ENCODE results near the gene NAA25.
"Not testable (repeated sequence)": the region's sequence is repeated elsewhere in the genome, so short reads cannot be mapped to it uniquely, and the experiment has no call there.

The NAA25 gene

DNA sequence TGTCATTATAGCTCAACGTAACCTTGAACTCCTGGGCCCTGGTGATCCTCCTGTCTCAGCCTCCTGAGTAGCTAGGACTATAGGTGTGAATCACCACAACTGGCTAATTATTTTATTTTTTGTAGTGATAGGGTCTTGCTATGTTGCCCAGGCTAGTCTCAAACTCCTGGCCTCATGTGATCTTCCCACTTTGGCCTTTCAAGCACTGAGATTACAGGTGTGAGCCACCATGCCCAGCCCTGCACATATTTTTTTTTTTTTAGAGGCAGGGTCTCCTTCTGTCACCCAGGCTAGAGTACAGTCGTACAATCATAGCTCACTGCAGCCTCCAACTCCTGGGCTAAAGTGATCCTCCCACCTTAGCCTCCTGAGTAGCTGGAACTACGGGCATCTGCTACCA lies 104.5 kb downstream of the NAA25 start:
- in situ Hi-C loops (cut with MboI; ENCODE audit: low sequenced_read_pairs) = no loop called here
- no peaks in the 10 kb centered on the region for H3K36me3 ChIP-seq (replicated peaks)
- no peak for DNase-seq (ENCODE audit: low spot score in 2 of 2)
- H3K4me3 ChIP-seq = no peak overlapping the region
- no peaks in the 10 kb centered on the region for H3K27me3 ChIP-seq (ENCODE audit: low read depth)
- no peaks in the 10 kb centered on the region for H3K9me3 ChIP-seq
- H3K4me1 ChIP-seq = no peaks in the 10 kb centered on the region; the same call in 1 of the 2 replicates

- Histone ChIP-seq H3K9me3 (no peaks in the 10 kb centered on the region), H3K36me3 (replicated peaks) (no peaks in the 10 kb centered on the region), H3K27me3 (ENCODE audit: low read depth) (no peaks in the 10 kb centered on the region), H3K4me1 (no peaks in the 10 kb centered on the region), H3K4me3 (no peak overlapping the region)
- no peak for DNase-seq (ENCODE audit: low spot score in 2 of 2)
- in situ Hi-C loops (cut with MboI; ENCODE audit: low sequenced_read_pairs) = no loop called here
Measured at GRCh38 chr12:112001576-112001975, 107.0 kb downstream of the NAA25 start.

DNA sequence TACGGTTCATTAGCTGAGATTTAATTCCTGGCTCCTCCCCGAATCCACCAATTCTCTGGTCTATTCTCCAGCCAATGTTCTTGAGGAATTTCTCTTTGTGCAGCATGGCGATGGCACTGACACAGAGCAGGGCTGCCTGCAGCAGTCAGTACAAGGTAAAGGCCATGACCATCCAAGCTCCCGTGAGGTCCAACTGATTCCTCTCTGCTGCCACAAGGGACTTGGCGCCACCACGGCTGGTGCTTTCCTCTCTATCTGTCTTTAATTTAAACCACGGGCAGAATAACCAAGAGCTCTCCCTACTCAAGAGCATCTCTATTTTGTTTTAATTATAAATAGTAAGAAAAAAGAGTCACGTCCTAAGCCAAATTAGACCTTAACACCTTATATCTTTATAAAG lies 107.8 kb downstream of the NAA25 start:
- no peaks in the 10 kb centered on the region for H3K27me3 ChIP-seq (ENCODE audit: low read depth)
- H3K9me3 ChIP-seq = no peaks in the 10 kb centered on the region
- no peaks in the 10 kb centered on the region for H3K4me1 ChIP-seq
- in situ Hi-C loops (cut with MboI; ENCODE audit: low sequenced_read_pairs) = no loop called here
- no peaks in the 10 kb centered on the region for H3K36me3 ChIP-seq (replicated peaks)
- DNase-seq (ENCODE audit: low spot score in 2 of 2) = no peak
- no peak overlapping the region for H3K4me3 ChIP-seq

DNA sequence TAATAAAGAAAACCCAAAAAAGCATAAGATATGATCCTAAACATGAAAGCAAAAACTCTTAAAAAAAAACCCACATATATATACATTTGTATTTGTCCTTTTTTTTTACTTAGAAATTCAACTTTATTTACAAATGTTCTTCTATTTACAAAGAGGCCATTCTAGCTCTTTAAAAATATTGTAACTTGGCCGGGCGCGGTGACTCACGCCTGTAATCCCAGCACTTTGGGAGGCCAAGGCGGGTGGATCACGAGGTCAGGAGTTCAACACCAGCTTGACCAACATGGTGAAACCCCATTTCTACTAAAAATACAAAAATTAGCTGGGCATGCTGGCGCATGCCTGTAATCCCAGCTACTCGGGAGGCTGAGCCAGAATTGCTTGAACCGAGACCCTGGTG lies 109.5 kb downstream of the NAA25 start:
- H3K36me3 ChIP-seq (replicated peaks); DNase-seq (ENCODE audit: low spot score in 2 of 2); H3K4me3 ChIP-seq; in situ Hi-C loops (cut with MboI; ENCODE audit: low sequenced_read_pairs); H3K4me1 ChIP-seq; H3K27me3 ChIP-seq (ENCODE audit: low read depth); H3K9me3 ChIP-seq: not testable (repeated sequence)

GRCh38 chr12:111998015-111998414 lies 110.6 kb downstream of the NAA25 start:
- no peak for DNase-seq (ENCODE audit: low spot score in 2 of 2)
- H3K9me3 ChIP-seq = no peaks in the 10 kb centered on the region
- in situ Hi-C loops (cut with MboI; ENCODE audit: low sequenced_read_pairs) = no loop called here
- no peak overlapping the region for H3K4me3 ChIP-seq
- H3K4me1 ChIP-seq = no peaks in the 10 kb centered on the region
- H3K27me3 ChIP-seq (ENCODE audit: low read depth) = no peaks in the 10 kb centered on the region
- H3K36me3 ChIP-seq (replicated peaks) = no peaks in the 10 kb centered on the region

GRCh38 chr12:111997300-111997699 lies 111.3 kb downstream of the NAA25 start:
- H3K36me3 ChIP-seq (replicated peaks) = no peaks in the 10 kb centered on the region
- no peak overlapping the region for H3K4me3 ChIP-seq
- in situ Hi-C loops (cut with MboI; ENCODE audit: low sequenced_read_pairs) = no loop called here
- no peaks in the 10 kb centered on the region for H3K4me1 ChIP-seq
- H3K9me3 ChIP-seq = no peaks in the 10 kb centered on the region
- H3K27me3 ChIP-seq (ENCODE audit: low read depth) = no peaks in the 10 kb centered on the region
- no peak for DNase-seq (ENCODE audit: low spot score in 2 of 2)

DNA sequence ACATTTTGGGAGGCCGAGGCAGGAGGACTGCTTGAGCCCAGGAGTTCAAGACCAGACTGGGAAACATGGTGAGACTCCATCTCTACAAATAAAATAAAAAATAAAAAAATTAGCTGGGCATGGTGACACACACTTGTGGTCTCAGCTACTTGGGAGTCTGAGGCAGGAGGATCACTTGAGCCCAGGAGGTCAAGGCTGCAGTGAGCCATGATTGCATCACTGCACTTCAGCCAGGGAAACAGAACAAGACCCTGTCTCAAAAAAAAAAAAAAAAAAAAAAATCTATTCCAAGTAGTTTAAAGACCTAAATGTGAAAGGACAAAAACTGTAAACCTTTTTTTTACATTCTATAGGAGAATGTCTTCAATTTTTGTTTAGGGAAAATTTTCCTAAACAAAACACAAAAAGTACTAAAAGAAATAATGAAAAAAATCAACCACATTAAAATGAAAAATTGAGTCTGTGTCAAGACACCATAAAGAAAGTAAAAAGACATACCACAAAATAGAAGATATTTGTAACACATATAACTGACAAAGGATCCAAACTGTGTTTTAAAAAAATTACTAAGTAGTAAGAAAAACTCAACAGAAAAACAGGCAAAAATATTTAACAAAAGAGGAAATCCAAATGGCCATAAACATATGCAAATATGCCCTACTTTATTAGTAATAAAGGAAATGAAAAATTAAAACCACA lies 112.7 kb downstream of the NAA25 start:
- H3K4me3 ChIP-seq = no peak overlapping the region
- no peaks in the 10 kb centered on the region for H3K27me3 ChIP-seq (ENCODE audit: low read depth)
- H3K9me3 ChIP-seq = no peaks in the 10 kb centered on the region
- in situ Hi-C loops (cut with MboI; ENCODE audit: low sequenced_read_pairs) = no loop called here
- H3K4me1 ChIP-seq = no peaks in the 10 kb centered on the region
- H3K36me3 ChIP-seq (replicated peaks) = no peaks in the 10 kb centered on the region
- DNase-seq (ENCODE audit: low spot score in 2 of 2) = no peak

GRCh38 chr12:111994211-111995111 lies 114.1 kb downstream of the NAA25 start:
- DNase-seq (ENCODE audit: low spot score in 2 of 2); in situ Hi-C loops (cut with MboI; ENCODE audit: low sequenced_read_pairs); H3K4me3 ChIP-seq; H3K36me3 ChIP-seq (replicated peaks); H3K27me3 ChIP-seq (ENCODE audit: low read depth); H3K4me1 ChIP-seq; H3K9me3 ChIP-seq: not testable (repeated sequence)

DNA sequence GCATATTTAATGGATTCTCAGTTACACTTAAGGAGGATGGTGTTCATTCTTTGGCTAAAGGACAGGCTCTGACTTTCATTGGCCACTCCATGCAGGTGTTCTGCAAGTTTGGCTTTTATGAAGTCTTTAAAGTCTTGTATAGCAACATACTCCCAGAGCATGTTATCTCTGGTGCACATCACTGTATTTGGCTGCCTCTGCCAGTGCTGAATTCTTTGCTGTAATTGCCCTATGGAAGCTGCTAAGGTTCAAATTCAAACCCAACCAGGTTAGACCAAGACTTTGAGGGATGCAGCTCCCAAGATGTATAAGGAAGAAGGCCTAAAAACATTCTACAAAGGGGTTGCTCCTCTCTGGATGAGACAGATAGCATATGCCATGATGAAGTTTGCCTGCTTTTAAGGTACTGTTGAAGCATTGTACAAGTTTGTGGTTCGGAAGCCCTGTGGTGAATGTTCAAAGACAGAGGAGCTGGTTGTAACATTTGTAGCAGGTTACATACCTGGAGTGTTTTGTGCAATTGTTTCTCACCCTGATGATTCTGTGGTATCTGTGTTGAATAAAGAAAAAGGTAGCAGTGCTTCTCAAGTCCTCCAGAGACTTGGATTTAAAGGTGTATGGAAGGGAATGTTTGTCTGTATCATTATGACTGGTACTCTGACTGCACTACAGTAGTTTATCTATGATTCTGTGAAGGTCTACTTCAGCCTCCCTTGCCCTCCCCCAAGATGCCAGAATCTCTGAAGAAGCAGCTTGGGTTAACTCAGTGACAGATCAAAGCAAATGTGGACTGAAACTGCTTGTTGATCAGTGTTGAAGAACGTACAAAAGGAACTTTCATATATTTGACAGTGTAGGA lies 115.1 kb downstream of the NAA25 start:
- H3K4me3 ChIP-seq = no peak overlapping the region
- no peaks in the 10 kb centered on the region for H3K4me1 ChIP-seq
- in situ Hi-C loops (cut with MboI; ENCODE audit: low sequenced_read_pairs) = no loop called here
- no peaks in the 10 kb centered on the region for H3K27me3 ChIP-seq (ENCODE audit: low read depth)
- H3K36me3 ChIP-seq (replicated peaks) = no peaks in the 10 kb centered on the region
- no peak for DNase-seq (ENCODE audit: low spot score in 2 of 2)
- H3K9me3 ChIP-seq = no peaks in the 10 kb centered on the region

DNA sequence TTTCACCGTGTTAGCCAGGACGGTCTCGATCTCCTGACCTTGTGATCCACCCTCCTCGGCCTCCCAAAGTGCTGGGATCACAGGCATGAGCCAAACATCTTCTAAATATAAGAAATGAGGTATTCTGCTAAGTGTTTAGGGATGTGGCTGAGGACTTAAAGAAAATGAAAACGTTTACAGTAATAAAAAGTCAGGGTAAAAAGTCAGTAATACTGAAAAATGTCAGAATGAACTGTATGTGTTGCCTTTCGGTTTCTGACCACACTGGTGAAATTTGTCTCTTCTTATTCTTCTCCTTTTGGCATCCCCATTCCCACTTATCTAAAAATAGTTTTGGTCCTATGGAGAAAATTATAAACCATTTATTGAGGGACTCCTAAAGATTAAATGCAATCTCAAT lies 116.1 kb downstream of the NAA25 start:
- in situ Hi-C loops (cut with MboI; ENCODE audit: low sequenced_read_pairs) = no loop called here
- no peaks in the 10 kb centered on the region for H3K27me3 ChIP-seq (ENCODE audit: low read depth)
- no peaks in the 10 kb centered on the region for H3K9me3 ChIP-seq
- H3K36me3 ChIP-seq (replicated peaks) = no peaks in the 10 kb centered on the region
- H3K4me3 ChIP-seq = no peak overlapping the region
- no peaks in the 10 kb centered on the region for H3K4me1 ChIP-seq
- DNase-seq (ENCODE audit: low spot score in 2 of 2) = no peak

DNA sequence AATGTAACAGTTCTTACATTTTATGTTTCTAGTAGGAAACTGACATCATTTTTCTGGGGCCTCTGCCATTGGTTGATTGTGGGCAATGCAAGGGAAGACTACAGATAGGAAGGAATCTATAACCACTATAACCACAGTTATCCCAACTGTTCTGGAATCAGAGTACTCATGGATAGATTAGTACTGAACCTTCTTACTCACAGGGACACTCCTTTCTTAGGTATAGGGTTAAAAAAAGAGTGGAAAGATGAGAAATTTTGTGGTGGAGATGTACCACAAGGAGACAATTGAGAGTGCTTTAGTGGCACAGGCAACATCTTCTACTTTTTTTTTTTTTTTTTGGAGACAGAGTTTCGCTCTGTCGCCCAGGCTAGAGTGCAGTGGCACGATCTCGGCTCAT lies 116.6 kb downstream of the NAA25 start:
- in situ Hi-C loops (cut with MboI; ENCODE audit: low sequenced_read_pairs) = no loop called here
- Histone ChIP-seq H3K36me3 (replicated peaks) (no peaks in the 10 kb centered on the region), H3K9me3 (no peaks in the 10 kb centered on the region), H3K4me3 (no peak overlapping the region), H3K27me3 (ENCODE audit: low read depth) (no peaks in the 10 kb centered on the region), H3K4me1 (no peaks in the 10 kb centered on the region)
- no peak for DNase-seq (ENCODE audit: low spot score in 2 of 2)

GRCh38 chr12:111991535-111991934 lies 117.0 kb downstream of the NAA25 start:
- no peak for DNase-seq (ENCODE audit: low spot score in 2 of 2)
- in situ Hi-C loops (cut with MboI; ENCODE audit: low sequenced_read_pairs) = no loop called here
- Histone ChIP-seq H3K4me1 (no peaks in the 10 kb centered on the region), H3K4me3 (no peak overlapping the region), H3K27me3 (ENCODE audit: low read depth) (no peaks in the 10 kb centered on the region), H3K36me3 (replicated peaks) (no peaks in the 10 kb centered on the region), H3K9me3 (no peaks in the 10 kb centered on the region)

DNA sequence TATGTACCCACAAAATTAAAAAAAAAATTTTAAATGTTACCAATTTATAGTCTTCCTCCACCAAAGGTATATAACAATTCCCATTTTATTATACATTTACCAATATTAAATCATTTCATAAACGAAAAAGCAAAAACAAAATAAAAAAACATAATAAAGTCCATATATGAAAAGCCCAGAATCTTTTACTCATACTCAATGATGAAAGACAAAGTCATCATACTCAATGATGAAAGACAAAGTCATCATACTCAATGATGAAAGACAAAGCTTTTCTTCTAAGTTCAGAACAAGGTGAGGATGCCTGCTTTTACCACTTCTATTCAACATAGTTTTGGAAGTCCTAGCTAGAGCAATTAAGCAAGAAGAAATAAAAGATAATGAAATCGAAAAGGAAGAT lies 123.8 kb downstream of the NAA25 start:
- DNase-seq (ENCODE audit: low spot score in 2 of 2) = no peak

GRCh38 chr12:111981987-111982386 lies 126.6 kb downstream of the NAA25 start:
- Histone ChIP-seq H3K4me1 (no peaks in the 10 kb centered on the region), H3K4me3 (no peak overlapping the region), H3K9me3 (no peaks in the 10 kb centered on the region), H3K27me3 (ENCODE audit: low read depth) (no peaks in the 10 kb centered on the region), H3K36me3 (replicated peaks) (no peaks in the 10 kb centered on the region)
- in situ Hi-C loops (cut with MboI; ENCODE audit: low sequenced_read_pairs) = no loop called here
- DNase-seq (ENCODE audit: low spot score in 2 of 2) = no peak

More for the DNA sequence above, 123.8 kb downstream of the NAA25 start:
- Histone ChIP-seq H3K27me3 (ENCODE audit: low read depth) (no peaks in the 10 kb centered on the region), H3K36me3 (replicated peaks) (no peaks in the 10 kb centered on the region), H3K4me3 (no peak overlapping the region), H3K4me1 (no peaks in the 10 kb centered on the region), H3K9me3 (no peaks in the 10 kb centered on the region)
- in situ Hi-C loops (cut with MboI; ENCODE audit: low sequenced_read_pairs) = no loop called here
